HG03565 (cell line): ENCODE measurements around the gene TRIM14.
"Not testable (repeated sequence)": the region's sequence is repeated elsewhere in the genome, so short reads cannot be mapped to it uniquely, and the experiment has no call there.

ENCODE experiments used
- ATAC-seq: cut with Tn5 transposase; IDR thresholded peaks from one replicate; pipeline ENCODE4 v1.9.1; 2021; ENCODE audit warnings: mild to moderate bottlenecking, moderate library complexity; ENCODE audit not compliant: unreplicated experiment

The TRIM14 gene

DNA sequence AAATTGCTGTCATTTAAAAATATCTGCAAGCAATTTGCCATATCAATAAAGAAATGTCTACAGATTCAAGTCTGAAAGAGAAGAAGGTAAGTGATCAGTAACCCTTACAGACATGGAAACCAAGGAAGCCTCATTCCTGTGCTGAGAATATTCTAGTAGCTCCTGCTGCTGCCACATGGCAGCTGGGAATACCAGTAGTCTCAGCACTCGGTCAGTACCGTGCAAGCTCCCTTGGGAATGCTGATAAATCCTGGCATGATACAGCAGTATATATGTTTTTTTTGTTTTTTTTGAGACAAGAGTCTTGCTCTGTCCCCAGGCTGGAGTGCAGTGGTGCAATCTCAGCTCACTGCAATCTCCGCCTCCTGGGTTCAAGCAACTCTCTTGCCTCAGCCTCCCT is 34.6 kb downstream of the TRIM14 start:
- ATAC-seq = no peak

DNA sequence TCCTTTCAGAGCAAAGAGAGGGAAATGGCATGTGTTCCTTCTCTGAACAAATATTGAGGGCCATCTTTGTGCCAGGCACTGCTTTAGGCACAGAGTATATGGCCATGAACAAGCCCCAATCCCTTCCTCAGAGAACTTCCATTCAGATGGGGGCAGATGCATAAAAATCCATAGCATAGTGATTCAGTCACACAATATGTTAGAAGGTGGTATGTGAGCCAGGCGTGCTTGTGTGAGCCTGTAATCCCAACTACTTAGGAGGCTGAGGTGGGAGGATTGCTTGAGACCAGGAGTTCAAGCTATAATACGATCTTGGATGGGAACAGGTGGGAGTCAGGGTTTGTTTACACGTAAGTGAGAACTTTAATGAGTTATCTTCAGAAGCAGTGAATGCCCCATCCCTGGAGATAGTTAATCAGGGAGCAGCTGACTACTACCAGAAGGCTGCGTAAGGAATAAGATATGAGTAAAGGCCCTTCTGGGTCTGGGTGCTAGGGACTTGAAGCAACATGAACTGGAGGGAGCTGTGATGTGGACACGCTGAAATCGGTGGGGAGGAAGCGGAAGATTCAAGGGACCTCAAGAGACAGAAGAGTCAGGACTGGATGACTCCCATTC is 35.3 kb downstream of the TRIM14 start:
- no peak for ATAC-seq

DNA sequence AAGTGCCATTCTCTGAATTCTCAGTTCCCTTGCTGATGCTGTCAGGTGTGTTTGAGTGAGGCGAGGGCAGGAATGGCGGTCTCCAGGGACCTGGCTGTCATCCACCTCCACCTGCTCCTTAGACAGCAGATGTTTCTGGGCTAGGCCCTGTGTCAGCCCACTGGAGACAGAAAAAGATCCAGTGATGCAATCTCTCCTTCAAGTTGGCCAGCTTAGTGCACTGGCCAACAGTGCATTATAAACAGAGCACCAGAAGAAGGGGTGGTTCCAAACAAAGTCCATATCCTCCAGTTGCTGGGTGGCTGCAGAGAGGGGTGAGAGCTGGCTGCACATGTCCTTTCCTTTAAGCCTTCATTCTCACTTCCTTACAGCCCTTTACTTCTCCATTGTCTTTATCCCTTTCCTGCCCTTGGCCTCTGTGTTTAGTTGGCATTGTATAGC is 35.9 kb downstream of the TRIM14 start:
- ATAC-seq = no peak

DNA sequence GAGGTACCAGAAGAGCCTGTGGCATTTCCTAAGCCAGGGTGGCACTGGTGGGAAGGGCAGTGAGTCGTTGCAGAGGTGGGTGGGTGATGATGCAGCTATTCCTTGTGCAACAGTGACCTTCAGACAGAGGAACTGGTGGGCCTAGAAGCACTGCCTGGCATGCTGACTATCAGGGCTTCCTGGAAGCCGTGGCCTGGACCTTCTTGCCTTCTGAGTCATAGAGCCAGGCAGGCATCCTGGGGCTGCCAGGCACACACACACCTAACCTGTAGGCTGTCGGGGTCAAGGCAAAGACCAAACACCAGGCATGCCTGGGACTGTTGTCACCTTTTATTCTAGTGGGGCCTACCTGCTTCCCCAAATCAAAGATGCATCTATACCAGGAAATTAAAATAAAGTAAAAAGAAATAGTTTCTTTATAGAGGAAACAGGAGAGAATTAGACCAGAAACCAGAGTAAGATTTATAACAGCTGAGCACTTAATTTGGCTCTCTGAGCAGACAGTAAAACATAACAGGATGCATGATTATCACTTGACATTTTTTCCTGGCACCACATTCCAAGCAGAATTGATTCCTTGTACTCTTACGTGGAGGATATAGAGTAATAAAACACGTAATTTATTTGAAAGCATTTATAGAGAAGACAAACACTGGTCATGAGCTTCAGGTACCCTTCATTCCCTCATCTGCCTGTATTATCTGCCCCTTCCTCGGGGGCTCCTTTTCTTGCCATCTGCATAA is 37.4 kb downstream of the TRIM14 start:
- no peak for ATAC-seq

DNA sequence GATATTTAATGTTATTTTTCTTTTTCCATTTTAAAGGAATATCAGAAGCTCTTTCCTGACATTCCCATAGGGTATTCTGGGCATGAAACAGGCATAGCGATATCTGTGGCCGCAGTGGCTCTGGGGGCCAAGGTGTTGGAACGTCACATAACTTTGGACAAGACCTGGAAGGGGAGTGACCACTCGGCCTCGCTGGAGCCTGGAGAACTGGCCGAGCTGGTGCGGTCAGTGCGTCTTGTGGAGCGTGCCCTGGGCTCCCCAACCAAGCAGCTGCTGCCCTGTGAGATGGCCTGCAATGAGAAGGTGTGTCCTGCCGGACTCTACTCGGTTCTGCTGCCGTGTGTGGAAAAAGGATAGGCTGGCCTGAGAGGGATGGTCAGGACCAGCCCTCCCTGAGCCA is 38.2 kb downstream of the TRIM14 start:
- ATAC-seq = no peak

DNA sequence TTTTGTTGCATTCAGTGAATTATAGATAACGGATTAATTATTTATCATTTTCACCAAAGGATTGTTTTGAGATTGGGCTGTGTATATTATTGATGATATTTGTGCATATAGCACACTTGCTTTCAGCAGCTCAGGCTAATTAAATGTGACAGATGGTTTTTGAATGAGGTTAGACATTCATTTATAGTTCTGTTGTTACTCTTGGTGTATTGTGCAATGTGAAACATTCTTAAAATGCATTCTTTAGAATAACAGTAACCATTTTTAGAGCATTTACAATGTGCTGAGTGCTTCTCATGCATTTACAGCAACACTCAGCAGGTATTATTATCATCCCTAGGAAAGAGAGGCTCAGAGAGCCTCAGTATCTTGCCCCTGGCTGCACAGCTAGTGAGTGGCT is 38.7 kb downstream of the TRIM14 start:
- no peak for ATAC-seq

DNA sequence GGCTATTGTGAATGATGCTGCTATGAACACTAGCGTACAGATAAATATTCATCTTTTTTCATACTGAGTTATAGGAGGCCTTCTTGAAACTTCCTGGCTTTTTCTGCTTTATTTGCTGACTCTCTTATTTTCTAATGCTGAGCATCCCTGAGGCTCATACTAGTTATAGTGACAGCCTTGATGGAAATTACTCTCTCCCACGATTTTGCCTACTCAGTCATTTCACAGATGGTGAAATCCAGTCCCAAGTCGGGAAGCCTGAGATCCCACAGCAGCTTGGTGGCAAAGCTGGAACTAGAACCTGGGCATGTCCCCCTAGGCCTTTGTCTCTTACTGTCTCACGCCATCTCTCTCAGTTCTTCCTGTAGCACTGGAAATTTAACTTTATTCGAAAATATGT is 40.1 kb downstream of the TRIM14 start:
- no peak for ATAC-seq

DNA sequence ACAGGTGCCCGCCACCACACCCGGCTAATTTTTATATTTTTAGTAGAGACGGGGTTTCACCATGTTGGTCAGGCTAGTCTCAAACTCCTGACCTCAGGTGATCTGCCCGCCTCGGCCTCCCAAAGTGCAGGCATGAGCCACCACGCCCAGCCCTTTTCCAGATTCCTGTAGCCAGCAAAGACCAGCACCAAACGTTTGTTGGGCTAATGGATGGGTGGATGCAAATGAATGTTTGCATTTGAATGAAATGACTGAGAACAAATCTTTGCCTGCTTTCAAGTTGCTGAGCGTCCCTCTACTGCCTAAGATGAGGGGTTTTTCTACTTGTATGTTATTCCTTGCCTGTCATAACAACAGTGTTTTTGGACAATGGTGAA is 42.5 kb downstream of the TRIM14 start:
- ATAC-seq = not testable (repeated sequence)

DNA sequence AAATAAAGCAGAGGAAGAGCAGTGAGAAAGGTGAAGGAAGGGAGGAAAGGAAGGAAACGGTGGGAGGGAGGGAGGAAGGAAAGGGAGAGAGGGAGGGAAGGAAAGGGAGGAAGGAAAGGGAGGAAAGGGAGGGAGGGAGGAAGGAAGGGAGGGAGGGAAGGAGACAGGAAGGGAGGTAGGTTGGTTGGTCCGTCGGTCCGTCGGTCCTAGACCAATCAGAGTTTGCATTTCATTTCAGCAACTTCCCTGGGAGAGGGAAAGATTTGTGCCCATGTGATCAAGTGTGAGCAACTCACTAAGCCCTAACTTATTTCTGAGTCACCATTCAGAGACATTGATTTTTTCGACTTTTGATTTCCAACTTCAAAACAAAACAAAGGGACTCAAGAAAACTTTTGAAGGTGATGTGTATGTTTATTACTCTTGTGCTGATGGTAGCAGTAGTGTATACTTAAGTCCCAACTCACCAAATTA is 43.7 kb downstream of the TRIM14 start:
- no peak for ATAC-seq

DNA sequence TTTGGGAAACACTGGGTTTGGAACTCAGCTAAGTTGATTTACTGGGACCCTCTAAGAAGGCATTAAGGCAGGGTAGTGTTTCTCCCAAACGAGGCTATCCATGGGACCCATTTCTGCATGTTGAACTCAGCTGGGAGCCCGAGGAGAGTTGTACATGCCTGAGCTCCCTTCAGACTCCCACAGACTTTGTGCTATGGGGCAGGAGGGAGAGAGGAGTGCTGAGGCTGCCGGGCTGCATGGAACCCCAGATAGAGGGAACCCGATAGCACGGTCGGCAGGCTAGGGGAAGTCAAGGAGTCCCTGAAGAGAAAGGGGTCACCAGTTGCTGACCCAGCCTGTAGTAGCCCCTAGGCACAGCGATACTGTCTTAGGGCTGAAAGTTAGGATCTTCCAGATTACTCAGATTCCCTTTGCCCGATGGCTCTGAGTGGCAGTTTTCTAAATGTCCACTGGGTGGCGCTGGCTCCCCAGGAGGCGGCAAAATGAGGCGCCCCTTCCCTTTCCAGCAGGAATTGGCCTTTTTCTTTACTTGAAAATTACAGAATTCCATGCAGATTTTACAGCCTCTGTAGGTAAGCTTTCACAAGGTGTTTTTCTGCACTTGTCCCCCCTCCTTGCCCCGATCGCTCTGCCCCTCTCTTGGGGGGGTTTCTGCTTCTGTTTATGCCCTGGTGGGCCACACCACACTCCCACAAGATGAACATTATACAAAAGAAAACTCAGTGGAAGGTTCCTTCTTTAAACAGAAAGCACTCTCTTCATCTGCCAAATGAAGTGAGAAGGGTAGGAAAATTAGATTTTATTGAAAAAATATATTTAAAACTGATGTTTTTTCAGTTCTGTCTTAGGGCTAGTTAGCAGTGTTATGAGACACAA is 44.7 kb downstream of the TRIM14 start:
- ATAC-seq = no peak

DNA sequence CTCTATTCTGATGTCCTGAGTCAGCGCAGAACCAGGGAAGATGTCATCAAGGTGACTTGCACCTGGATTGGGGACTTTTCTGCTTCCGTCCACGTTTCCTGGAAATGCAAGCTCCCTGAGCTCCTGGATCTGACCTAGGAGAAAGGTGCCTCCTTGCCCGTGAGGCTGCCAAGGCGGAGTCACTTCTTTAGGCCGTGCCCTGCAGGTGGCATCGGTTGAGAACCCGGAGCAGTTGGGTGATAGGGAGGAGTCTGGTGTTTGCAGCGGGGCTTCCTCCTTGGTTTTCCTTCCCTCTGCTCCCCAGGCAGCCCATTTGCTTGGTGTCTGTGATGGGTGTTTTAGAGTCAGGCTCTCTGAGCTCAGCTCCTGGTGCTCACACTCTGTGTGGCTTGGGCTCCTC is 47.3 kb downstream of the TRIM14 start:
- ATAC-seq = no peak

DNA sequence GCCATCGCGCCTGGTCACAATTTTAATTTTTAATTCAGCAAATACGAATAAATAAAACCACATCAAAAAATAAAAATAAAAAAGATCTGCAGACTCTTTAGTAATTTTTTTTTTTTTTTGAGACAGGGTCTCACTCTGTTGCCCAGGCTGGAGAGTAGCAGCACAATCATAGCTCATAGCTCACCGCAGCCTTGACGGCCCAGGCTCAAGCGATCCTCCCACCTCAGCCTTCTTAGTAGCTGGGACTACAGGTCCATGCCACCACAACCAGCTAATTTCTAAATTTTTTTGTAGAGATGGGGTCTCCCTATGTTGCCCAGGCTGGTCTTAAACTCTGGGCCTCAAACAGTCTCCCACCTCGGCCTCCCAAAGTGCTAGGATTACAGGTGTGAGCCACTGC is 48.3 kb downstream of the TRIM14 start:
- ATAC-seq = no peak

DNA sequence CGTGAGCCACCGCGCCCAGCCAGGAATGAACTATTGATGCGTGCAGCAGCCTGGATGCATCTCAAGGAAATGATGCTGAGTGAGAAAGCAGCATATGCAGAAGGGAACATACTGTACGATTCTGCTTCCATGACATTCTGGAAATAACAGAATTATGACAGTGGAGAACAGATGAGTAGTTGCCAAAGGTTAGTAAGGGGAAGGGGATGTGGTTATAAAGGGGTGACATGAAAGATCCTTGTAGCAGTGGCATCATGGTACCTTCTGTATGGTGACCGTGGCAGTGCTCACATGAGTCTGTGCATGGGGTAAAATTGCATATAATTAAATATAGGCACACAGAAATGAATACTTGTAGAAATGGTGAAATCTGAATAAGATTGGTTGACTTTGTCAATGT is 49.5 kb downstream of the TRIM14 start:
- no peak for ATAC-seq

DNA sequence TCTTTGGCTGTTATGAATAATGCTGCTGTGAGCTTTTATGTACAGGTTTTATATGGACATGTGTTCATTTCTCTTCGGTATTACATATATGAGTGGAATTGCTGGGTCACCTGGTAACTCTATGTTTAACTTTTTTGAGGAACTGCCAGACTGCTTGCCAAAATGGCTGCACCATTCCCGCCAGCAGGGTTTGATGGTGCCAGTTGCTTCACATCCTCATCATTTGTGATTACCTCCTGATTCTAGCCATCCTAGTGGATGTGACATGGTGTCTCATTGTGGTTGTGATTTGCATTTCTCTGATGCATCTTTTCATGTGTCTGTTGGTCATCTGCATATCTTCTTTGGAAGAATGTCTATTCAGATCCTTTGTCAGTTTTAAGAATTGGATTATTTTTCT is 51.8 kb downstream of the TRIM14 start:
- ATAC-seq = no peak

DNA sequence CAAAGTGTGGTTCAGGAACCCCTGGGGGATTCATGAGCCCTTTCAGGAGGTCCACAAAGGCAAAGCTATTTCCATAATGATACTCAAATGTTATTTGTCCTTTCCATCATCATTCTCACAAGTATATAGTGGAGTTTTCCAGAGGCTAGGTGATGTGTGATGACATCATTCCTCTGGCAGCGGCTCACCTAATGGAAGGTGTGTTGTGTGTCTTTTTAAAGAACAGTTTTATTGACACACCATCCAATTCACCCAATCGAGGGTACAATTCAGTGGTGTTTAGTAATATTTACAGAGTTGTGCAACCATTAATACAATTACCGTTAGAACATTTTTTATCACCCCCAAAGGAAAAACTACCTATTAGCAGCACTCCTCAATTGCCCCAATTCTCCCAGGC is 52.8 kb downstream of the TRIM14 start:
- no peak for ATAC-seq

DNA sequence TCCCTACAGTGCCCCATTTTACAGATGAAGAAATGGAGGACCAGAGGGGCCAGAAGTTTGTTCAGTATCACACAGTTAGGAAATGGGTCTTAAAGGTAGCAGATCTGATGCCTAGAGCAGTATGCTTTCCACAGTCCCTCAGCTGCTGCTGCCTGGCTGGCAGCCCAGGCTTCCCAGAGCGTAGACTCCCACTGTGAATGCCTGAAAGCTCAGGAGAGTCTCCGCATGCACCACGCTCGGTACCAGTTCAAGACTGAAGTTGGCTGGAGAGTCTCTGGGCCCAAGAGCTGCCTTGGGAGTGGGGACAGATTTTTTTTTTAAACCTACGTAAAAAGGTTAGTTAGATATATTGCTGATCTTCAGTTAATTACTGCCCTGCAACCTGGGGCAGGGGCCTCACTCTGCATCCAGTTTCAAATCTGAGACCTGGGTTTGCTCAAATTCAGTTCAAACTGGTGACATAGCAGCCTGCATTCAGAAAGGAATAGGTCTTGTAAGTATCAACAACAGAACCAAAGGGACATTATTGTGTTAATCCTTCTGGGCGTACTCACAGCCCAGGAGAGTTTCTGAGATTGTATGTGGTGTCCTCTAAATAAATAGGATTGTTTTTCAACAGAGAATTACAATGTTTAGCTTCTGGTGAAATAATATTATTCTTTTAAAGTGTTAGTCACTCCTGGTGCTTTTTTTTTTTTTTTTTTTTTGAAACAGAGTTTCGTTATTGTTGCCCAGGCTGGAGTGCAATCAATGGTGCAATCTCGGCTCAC is 54.2 kb downstream of the TRIM14 start:
- no peak for ATAC-seq

DNA sequence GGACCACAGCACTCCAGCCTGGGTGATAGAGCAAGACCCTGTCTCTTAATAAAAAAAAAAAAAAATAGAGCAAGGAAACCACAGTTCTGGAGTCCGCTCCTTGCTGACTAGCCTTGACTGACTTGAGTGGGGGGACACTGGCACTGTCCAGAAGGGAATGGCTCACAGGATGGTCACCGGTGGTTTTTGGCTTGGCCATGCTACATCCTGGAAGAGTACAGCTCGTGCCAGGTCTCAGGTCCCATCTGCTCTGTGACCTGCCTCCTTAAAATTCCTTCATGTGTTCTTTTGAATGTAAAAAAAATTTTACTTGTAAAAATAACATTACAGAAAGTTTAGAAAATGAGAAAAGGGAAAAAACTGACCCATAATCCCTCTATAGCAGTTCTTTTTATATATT is 56.9 kb downstream of the TRIM14 start:
- no peak for ATAC-seq

DNA sequence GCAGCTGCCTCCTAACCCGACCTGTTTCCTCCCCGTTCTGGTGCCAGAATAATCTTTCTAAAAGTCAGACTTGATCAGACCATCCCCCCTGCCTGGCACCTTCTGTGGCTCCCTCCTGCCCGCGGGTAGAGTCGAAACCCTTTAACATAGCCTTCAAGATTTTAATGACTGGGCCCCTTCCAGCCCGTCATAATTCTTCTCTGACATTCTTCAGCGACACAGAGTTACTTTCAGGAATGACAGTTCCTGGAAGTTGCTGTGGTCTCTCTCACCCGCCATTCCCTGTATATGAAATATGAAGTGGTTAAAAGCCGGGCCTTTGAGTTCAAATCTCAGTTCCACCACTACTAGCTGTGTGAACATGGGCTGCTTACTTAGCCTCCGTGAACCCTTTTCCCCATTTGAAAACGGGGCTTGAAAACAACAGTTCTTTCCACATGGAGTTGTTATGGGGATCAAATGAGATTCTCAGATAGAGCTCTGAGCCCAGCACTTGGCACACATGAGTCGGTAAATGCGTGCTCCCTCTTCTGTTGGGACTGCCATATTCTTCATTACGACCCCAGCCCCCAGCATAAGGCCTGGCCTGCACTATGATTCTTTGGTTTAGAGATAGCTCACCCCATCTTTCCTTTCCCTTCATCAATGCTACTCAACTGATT is 61.8 kb downstream of the TRIM14 start:
- ATAC-seq = no peak

DNA sequence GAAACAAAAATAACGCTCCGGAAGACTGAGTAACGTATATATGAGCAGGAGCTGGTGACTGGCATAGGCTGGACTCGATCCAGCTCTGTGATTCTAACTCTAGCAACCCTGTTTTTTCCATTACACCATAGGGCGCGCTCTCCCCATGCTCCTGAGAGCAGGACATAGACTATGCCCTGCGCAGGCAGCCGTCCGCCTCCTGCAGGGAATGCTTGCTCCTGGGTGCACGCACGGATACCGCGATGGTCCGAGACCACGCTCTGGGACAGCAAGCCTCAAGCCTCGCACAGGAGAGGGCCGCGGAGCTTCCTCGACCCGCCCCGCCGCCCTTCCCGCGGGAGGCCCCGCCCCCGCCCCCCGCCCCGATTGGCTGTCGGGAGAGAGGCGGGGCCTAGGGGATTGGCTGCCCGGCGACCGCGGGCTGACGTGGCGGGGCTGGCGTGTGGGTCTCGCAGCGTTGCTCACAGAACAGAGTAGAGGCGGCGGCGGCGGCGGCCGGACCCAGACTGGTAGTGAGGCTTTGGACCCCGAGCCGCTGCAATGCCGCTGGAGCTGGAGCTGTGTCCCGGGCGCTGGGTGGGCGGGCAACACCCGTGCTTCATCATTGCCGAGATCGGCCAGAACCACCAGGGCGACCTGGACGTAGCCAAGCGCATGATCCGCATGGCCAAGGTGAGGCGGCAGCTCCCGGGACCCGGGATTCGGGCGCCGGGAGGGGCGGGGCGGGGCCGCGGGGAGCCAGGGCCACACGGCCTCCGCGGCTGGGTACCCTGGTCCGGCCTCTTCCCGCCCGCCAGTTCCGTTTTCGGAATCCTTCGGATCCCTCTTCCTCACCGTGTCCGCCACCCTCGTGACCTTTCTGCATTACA is 62.5 kb downstream of the TRIM14 start, which contains the start of gene NANS:
Gene NANS, plus strand, starts transcription at position 464 of the 869 bp plus-strand sequence. Its CDS starts 77 bp downstream, at position 541.
- ATAC-seq = peak; percentile 82
